Measurements from ENCODE around the gene SLC25A29.

GRCh38 chr14:100329233-100330006 lies 23.2 kb upstream of the SLC25A29 start:
- TF ChIP-seq, protein P1, sequence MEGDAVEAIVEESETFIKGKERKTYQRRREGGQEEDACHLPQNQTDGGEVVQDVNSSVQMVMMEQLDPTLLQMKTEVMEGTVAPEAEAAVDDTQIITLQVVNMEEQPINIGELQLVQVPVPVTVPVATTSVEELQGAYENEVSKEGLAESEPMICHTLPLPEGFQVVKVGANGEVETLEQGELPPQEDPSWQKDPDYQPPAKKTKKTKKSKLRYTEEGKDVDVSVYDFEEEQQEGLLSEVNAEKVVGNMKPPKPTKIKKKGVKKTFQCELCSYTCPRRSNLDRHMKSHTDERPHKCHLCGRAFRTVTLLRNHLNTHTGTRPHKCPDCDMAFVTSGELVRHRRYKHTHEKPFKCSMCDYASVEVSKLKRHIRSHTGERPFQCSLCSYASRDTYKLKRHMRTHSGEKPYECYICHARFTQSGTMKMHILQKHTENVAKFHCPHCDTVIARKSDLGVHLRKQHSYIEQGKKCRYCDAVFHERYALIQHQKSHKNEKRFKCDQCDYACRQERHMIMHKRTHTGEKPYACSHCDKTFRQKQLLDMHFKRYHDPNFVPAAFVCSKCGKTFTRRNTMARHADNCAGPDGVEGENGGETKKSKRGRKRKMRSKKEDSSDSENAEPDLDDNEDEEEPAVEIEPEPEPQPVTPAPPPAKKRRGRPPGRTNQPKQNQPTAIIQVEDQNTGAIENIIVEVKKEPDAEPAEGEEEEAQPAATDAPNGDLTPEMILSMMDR (IDR thresholded peaks at IDR 0.05), result no peak
- no peak for TF ChIP-seq ZFX (IDR thresholded peaks at IDR 0.05; ENCODE audit: borderline replicate concordance)

Data from 22Rv1 (cell line).